Hepatocyte (in vitro differentiated cells): ENCODE data around the gene CRADD.

Source experiments
- CTCF ChIP-seq: fragments of 200-600 bp; sonication (generic); IDR thresholded peaks from 2 replicates; pipeline ENCODE4 v1.5.1; 2016; ENCODE audit warnings: antibody characterized with exemption, mild to moderate bottlenecking; ENCODE audit not compliant: poor library complexity
- EZH2 ChIP-seq: fragments of 200-600 bp; sonication (generic); IDR thresholded peaks from 2 replicates; pipeline ENCODE4 v1.6.1; 2016; ENCODE audit warnings: antibody characterized with exemption, mild to moderate bottlenecking, borderline replicate concordance
- EZH2phosphoT487 ChIP-seq: fragments of 200-600 bp; sonication (generic); IDR thresholded peaks from one replicate; pipeline ENCODE4 v1.6.1; 2018; ENCODE audit warnings: antibody characterized with exemption, mild to moderate bottlenecking, low read depth, moderate library complexity; ENCODE audit not compliant: unreplicated experiment, severe bottlenecking

- no peak for TF ChIP-seq CTCF
- no peak for TF ChIP-seq EZH2phosphoT487
- no peak for TF ChIP-seq EZH2
These were observed 193.0 kb downstream of the CRADD start for GRCh38 chr12:93870020-93870795.
